Aorta (tissue), 5 donors: ENCODE data around the gene SF3B3. TPM values are rescaled to one million over a fixed set of nuclear protein-coding genes. Genes with fewer than 3 reads are reported as not detected.
A peak's percentile ranks its signal among the peaks of the same experiment; 100 is the strongest.
"Not testable (repeated sequence)": the region's sequence is repeated elsewhere in the genome, so short reads cannot be mapped to it uniquely, and the experiment has no call there.

ENCODE experiments used
- ATAC-seq: fragments of 200-7000 bp; cut with Tn5 transposase; one replicate; pipeline ENCODE4 v1.9.1; 2022; ENCODE audit warnings: moderate library complexity; ENCODE audit not compliant: low FRiP score
- DNase-seq, 2 donors: peaks; one replicate each; pipeline ENCODE4 v3.0.0-alpha.2; 2020
- H3K27ac ChIP-seq, 2 donors: one replicate each; pipeline ENCODE4 v1.5.1; 2013; ENCODE audit warnings: low read length in 2 of 2, mild to moderate bottlenecking in 2 of 2, moderate library complexity in 2 of 2, control low read depth in 1 of 2, inconsistent platforms in 1 of 2, low read depth in 1 of 2
- H3K27me3 ChIP-seq, 2 donors: one replicate each; pipeline ENCODE4 v1.6.1; 2013; ENCODE audit warnings: control low read depth in 1 of 2, low read length in 1 of 2, mild to moderate bottlenecking in 1 of 2, moderate library complexity in 1 of 2; ENCODE audit not compliant: insufficient read depth in 2 of 2, control insufficient read depth in 1 of 2
- H3K36me3 ChIP-seq, 2 donors: one replicate each; pipeline ENCODE4 v1.6.1; 2013; ENCODE audit warnings: control low read depth in 1 of 2, low read length in 1 of 2, mild to moderate bottlenecking in 1 of 2; ENCODE audit not compliant: insufficient read depth in 2 of 2, control insufficient read depth in 1 of 2
- H3K4me1 ChIP-seq, 2 donors: one replicate each; pipeline ENCODE4 v1.6.1; 2013; ENCODE audit warnings: low read length in 2 of 2, control low read depth in 1 of 2, mild to moderate bottlenecking in 1 of 2, moderate library complexity in 1 of 2; ENCODE audit not compliant: insufficient read depth in 2 of 2, control insufficient read depth in 1 of 2
- H3K4me3 ChIP-seq, 2 donors: one replicate each; pipeline ENCODE4 v1.5.1; 2013; ENCODE audit warnings: low read length in 2 of 2, control low read depth in 1 of 2, mild to moderate bottlenecking in 1 of 2
- H3K9me3 ChIP-seq: one replicate; pipeline ENCODE4 v1.6.1; 2013; ENCODE audit warnings: mild to moderate bottlenecking, low read length; ENCODE audit not compliant: control insufficient read depth
- WGBS, 2 donors: extraction: QIAGEN DNeasy Blood & Tissue Kit; methylation state at CpG; one replicate each; pipeline ENCODE4 v1.1.7; 2013; 5-methylcytosine and 5-hydroxymethylcytosine counted together
- intact Hi-C, 2 donors: fragments of 100-400 bp; cut with DNase I; formaldehyde crosslinking; loops; one replicate each; pipeline versions ENCODE4 v1.14.2 to v1.15.0; 2022
- polyA plus RNA-seq, 2 donors: library from polyadenylated mRNA; stranded (reverse); fragments of 200-250 nt; gene quantifications; one replicate each; pipeline ENCODE4 v1.2.3, GENCODE V29; 2013
- total RNA-seq, 2 donors: library from RNA; stranded (reverse); fragmentation: NEBNext Ultra II Directional; extraction: Animal tissue kit (Norgen Biotek cat#: 25700); gene quantifications; one replicate each; pipeline ENCODE4 v1.2.1, GENCODE V29; 2021
- donor health status: healthy with polysubstance abuse.
- donor health status: Bipolar disorder and iron deficiency.
- donor health status: DM: no; HTN: no; CAD: no.
- donor health status: DM: no; HTN: no; CAD: no.
- donor health status: DM: yes; HTN: yes; CAD: no.

The SF3B3 gene
- total and polyA plus RNA-seq, 4 donors, result 15.3 to 175 (median 96.0) TPM

GRCh38 chr16:70524399-70524825 is 796 bp downstream of the SF3B3 start:
- WGBS, 2 donors, result 0% methylated on average over 24 of the region's 24 CpGs
- peak overlapping the region; percentile 75 to 77 for H3K27ac ChIP-seq
- H3K4me3 ChIP-seq, result peak overlapping the region; percentile 85 to 94
- peak; percentile 4 for ATAC-seq
- not testable (repeated sequence) for H3K4me1 ChIP-seq, H3K27me3 ChIP-seq, H3K9me3 ChIP-seq, H3K36me3 ChIP-seq
- peak; percentile 69 to 79 for DNase-seq
- intact Hi-C loops, result loop anchor here in 1 of 2 donors (2.0 to 10.0 kb wide), 3 partner anchors 128 to 250 kb away; no protein-coding TSS in a partner anchor

GRCh38 chr16:70526403-70526802 is 2.8 kb downstream of the SF3B3 start:
- Histone ChIP-seq H3K9me3 (no peaks in the 10 kb centered on the region), H3K4me1 (peaks cover 0 to 5% of the 10 kb centered on the region in 2 donors), H3K36me3 (peaks cover 0 to 5% of the 10 kb centered on the region in 2 donors), H3K27me3 (no peaks in the 10 kb centered on the region), H3K27ac (no peak overlapping the region), H3K4me3 (no peak overlapping the region)
- no peak for DNase-seq
- ATAC-seq, result no peak
- 68 to 73% methylated on average over 6 of the region's 6 CpGs for WGBS, 2 donors
- intact Hi-C loops, result loop anchor here (5.0 to 10.0 kb wide), 2 partner anchors 41 to 248 kb away; no protein-coding TSS in a partner anchor

- Histone ChIP-seq H3K4me3 (no peak overlapping the region), H3K36me3 (peaks cover 3 to 9% of the 10 kb centered on the region in 2 donors), H3K27ac (no peak overlapping the region), H3K9me3 (no peaks in the 10 kb centered on the region), H3K27me3 (no peaks in the 10 kb centered on the region), H3K4me1 (peaks cover 0 to 2% of the 10 kb centered on the region in 2 donors)
- WGBS, 2 donors, result 70 to 72% methylated on average over 8 of the region's 8 CpGs
- DNase-seq (no peak), ATAC-seq (no peak)
- intact Hi-C loops, result loop anchor here (5.0 to 10.0 kb wide), 2 partner anchors 40 to 247 kb away; no protein-coding TSS in a partner anchor
Observed at GRCh38 chr16:70527315-70527996, 3.8 kb downstream of the SF3B3 start.

- H3K9me3 ChIP-seq, result no peaks in the 10 kb centered on the region
- peaks cover 6 to 12% of the 10 kb centered on the region in 2 donors for H3K36me3 ChIP-seq
- no peak for ATAC-seq
- no peak overlapping the region for H3K4me3 ChIP-seq
- DNase-seq, result no peak
- no peaks in the 10 kb centered on the region for H3K4me1 ChIP-seq
- H3K27me3 ChIP-seq, result no peaks in the 10 kb centered on the region
- intact Hi-C loops, result loop anchor here (2.0 to 10.0 kb wide), 3 partner anchors 38 to 246 kb away; no protein-coding TSS in a partner anchor
- 54 to 59% methylated on average over 8 of the region's 8 CpGs for WGBS, 2 donors
- H3K27ac ChIP-seq, result no peak overlapping the region
Observed at GRCh38 chr16:70529051-70529777, 5.6 kb downstream of the SF3B3 start.

GRCh38 chr16:70529954-70530353 is 6.3 kb downstream of the SF3B3 start:
- H3K4me3 ChIP-seq, H3K4me1 ChIP-seq, ATAC-seq, H3K9me3 ChIP-seq, H3K27me3 ChIP-seq, H3K27ac ChIP-seq, DNase-seq: not testable (repeated sequence)
- intact Hi-C loops, result loop anchor here (2.0 to 10.0 kb wide), 3 partner anchors 37 to 245 kb away; no protein-coding TSS in a partner anchor
- 74 to 83% methylated on average over 7 of the region's 7 CpGs for WGBS, 2 donors
- peaks cover 7 to 12% of the 10 kb centered on the region in 2 donors for H3K36me3 ChIP-seq

- no peaks in the 10 kb centered on the region for H3K9me3 ChIP-seq
- DNase-seq (no peak), ATAC-seq (no peak)
- intact Hi-C loops, result no loop called here
- H3K4me3 ChIP-seq, result no peak overlapping the region
- 72 to 81% methylated on average over 2 of the region's 2 CpGs for WGBS, 2 donors
- H3K27ac ChIP-seq, result no peak overlapping the region
- peaks cover 11% of the 10 kb centered on the region in 2 donors for H3K36me3 ChIP-seq
- H3K4me1 ChIP-seq, result no peaks in the 10 kb centered on the region
- no peaks in the 10 kb centered on the region for H3K27me3 ChIP-seq
Observed at GRCh38 chr16:70534971-70535370, 11.4 kb downstream of the SF3B3 start.

- Histone ChIP-seq H3K9me3 (no peaks in the 10 kb centered on the region), H3K4me1 (no peaks in the 10 kb centered on the region), H3K27ac (no peak overlapping the region), H3K4me3 (no peak overlapping the region), H3K27me3 (no peaks in the 10 kb centered on the region), H3K36me3 (peaks cover 4 to 12% of the 10 kb centered on the region in 2 donors)
- WGBS, 2 donors, result 41 to 43% methylated on average over 3 of the region's 3 CpGs
- ATAC-seq, result no peak
- intact Hi-C loops, result loop anchor here in 1 of 2 donors (10.0 kb wide), 1 partner anchor 234 kb away; no protein-coding TSS in a partner anchor
- DNase-seq, result no peak
Observed at GRCh38 chr16:70540994-70541393, 17.4 kb downstream of the SF3B3 start.

GRCh38 chr16:70544548-70544947 is 20.9 kb downstream of the SF3B3 start:
- 67 to 75% methylated on average over 1 of the region's 1 CpG for WGBS, 2 donors
- Histone ChIP-seq H3K27ac (no peak overlapping the region), H3K36me3 (peaks cover 6 to 12% of the 10 kb centered on the region in 2 donors), H3K9me3 (no peaks in the 10 kb centered on the region), H3K4me1 (no peaks in the 10 kb centered on the region), H3K27me3 (no peaks in the 10 kb centered on the region), H3K4me3 (no peak overlapping the region)
- no peak for ATAC-seq
- DNase-seq, result no peak
- intact Hi-C loops, result loop anchor here in 1 of 2 donors (10.0 kb wide), 1 partner anchor 230 kb away; no protein-coding TSS in a partner anchor
